HG03571 (cell line): ENCODE data around the gene ATXN2.

ENCODE experiments used
- ATAC-seq: cut with Tn5 transposase; IDR thresholded peaks from one replicate; pipeline ENCODE4 v1.9.1; 2021; ENCODE audit not compliant: unreplicated experiment

Gene ATXN2

GRCh38 chr12:111440631-111441030 lies 158.5 kb downstream of the ATXN2 start:
- no peak for ATAC-seq

- no peak for ATAC-seq
These were observed 159.0 kb downstream of the ATXN2 start for GRCh38 chr12:111440152-111440551.

- ATAC-seq = no peak
These were observed 159.4 kb downstream of the ATXN2 start for GRCh38 chr12:111439657-111440151.

GRCh38 chr12:111438481-111438880 lies 160.6 kb downstream of the ATXN2 start:
- ATAC-seq = no peak

- ATAC-seq = no peak
These were observed 161.2 kb downstream of the ATXN2 start for GRCh38 chr12:111437816-111438454.

GRCh38 chr12:111436811-111437210 lies 162.3 kb downstream of the ATXN2 start:
- no peak for ATAC-seq

- ATAC-seq = no peak
These were observed 162.8 kb downstream of the ATXN2 start for GRCh38 chr12:111436266-111436665.

- no peak for ATAC-seq
These were observed 163.4 kb downstream of the ATXN2 start for GRCh38 chr12:111435661-111436201.

- ATAC-seq = peak; percentile 48
These were observed 164.3 kb downstream of the ATXN2 start for GRCh38 chr12:111434680-111435338.

- ATAC-seq = no peak
These were observed 165.1 kb downstream of the ATXN2 start for GRCh38 chr12:111434049-111434448.

- ATAC-seq = no peak
These were observed 167.3 kb downstream of the ATXN2 start for GRCh38 chr12:111431772-111432171.

GRCh38 chr12:111430433-111431353 lies 168.4 kb downstream of the ATXN2 start:
- ATAC-seq = no peak

- no peak for ATAC-seq
These were observed 169.2 kb downstream of the ATXN2 start for GRCh38 chr12:111429828-111430432.

GRCh38 chr12:111428728-111429175 lies 170.4 kb downstream of the ATXN2 start:
- no peak for ATAC-seq

- no peak for ATAC-seq
These were observed 170.9 kb downstream of the ATXN2 start for GRCh38 chr12:111428081-111428727.

GRCh38 chr12:111427417-111428074 lies 171.6 kb downstream of the ATXN2 start:
- ATAC-seq = no peak

GRCh38 chr12:111426344-111427185 lies 172.6 kb downstream of the ATXN2 start:
- ATAC-seq = no peak

- no peak for ATAC-seq
These were observed 173.5 kb downstream of the ATXN2 start for GRCh38 chr12:111425655-111426054.

- no peak for ATAC-seq
These were observed 174.3 kb downstream of the ATXN2 start for GRCh38 chr12:111424793-111425251.
